ENCODE results near the gene GGA1. TPM values are rescaled to one million over a fixed set of nuclear protein-coding genes. Genes with fewer than 3 reads are reported as not detected.

GGA1 gene
- total and polyA plus RNA-seq, 10 of the 15 experiments (the other 5 are each of a cell fraction or from before 2014, with no cell fraction given), result 1.4 to 79.4 (median 44.4) TPM

- Histone ChIP-seq H3K4me1 (ENCODE audit: control insufficient read depth, insufficient read depth, low read length) (peaks cover 12% of the 10 kb centered on the region), H3K4me2 (ENCODE audit: control insufficient read depth, insufficient read depth) (peak overlapping the region; percentile 92), H2AFZ (ENCODE audit: control insufficient read depth, low read depth, low read length) (peak overlapping the region; percentile 96), H3K9me3 (replicated peaks; ENCODE audit: control insufficient read depth, insufficient read depth, low read length) (no peaks in the 10 kb centered on the region), H3K79me2 (ENCODE audit: control insufficient read depth, insufficient read depth, low read length) (peaks cover 40% of the 10 kb centered on the region), H3K9ac (ENCODE audit: control insufficient read depth, insufficient read depth, low read length) (peak overlapping the region; percentile 63), H3K36me3 (ENCODE audit: control insufficient read depth in 2 of 2, insufficient read depth in 2 of 2, low read length in 1 of 2) (peaks cover 0 to 4% of the 10 kb centered on the region in 2 experiments; a peak in 2 of 4 replicates), H3K27me3 (replicated peaks in 1 of 2; ENCODE audit: control insufficient read depth in 2 of 2, insufficient read depth in 2 of 2, low read length in 1 of 2) (no peaks in the 10 kb centered on the region), H3K4me3 (peak overlapping the region; percentile 69), H3K27ac (ENCODE audit: control insufficient read depth, insufficient read depth) (peak overlapping the region; percentile 38), H4K20me1 (ENCODE audit: control insufficient read depth, insufficient read depth) (no peaks in the 10 kb centered on the region)
- FAIRE-seq, result no peak
- CTCF ChIA-PET, result interaction anchor here (0.6 to 11.7 kb wide), 12 partner anchors 17 to 206 kb away, joined by 3 to 414 read pairs (median 9); partner anchors contain the start of genes GGA1, LGALS1, NOL12 and SH3BP1
- TF ChIP-seq CHD4 (IDR thresholded peaks at IDR 0.05) (no peak), EGR1 (IDR thresholded peaks at IDR 0.05; ENCODE audit: borderline replicate concordance in 1 of 2, low read depth in 2 of 2, low read length in 2 of 2) (no peak), NFXL1 (IDR thresholded peaks at IDR 0.05; ENCODE audit: borderline replicate concordance) (no peak), POLR2AphosphoS5 (IDR thresholded peaks at IDR 0.05; ENCODE audit: low read length) (peak; percentile 65; the same call in 1 of the 2 replicates), ZBED1 (IDR thresholded peaks at IDR 0.05; ENCODE audit: borderline replicate concordance) (peak; percentile 74), ETV6 (conservative IDR thresholded peaks at IDR 0.05 in 1 of 2, IDR thresholded peaks at IDR 0.05 in 1 of 2; ENCODE audit: borderline replicate concordance in 1 of 2, low read depth in 1 of 2) (no peak), PML (IDR thresholded peaks at IDR 0.05; ENCODE audit: low read length) (peak; percentile 57; the same call in 1 of the 2 replicates), POU2F2 (IDR thresholded peaks at IDR 0.05; ENCODE audit: borderline replicate concordance, low read depth, low read length) (no peak), SREBF1 (IDR thresholded peaks at IDR 0.05; ENCODE audit: low read length) (0 out of 2 replicates have a peak, but pooled peaks have one; percentile 47), PRDM15 (CRISPR knock-in tag; IDR thresholded peaks at IDR 0.05) (no peak), MTA3 (IDR thresholded peaks at IDR 0.05; ENCODE audit: borderline replicate concordance, low read length) (peak; percentile 61; the same call in 1 of the 2 replicates), KDM1A (IDR thresholded peaks at IDR 0.05; ENCODE audit: borderline replicate concordance) (no peak), RUNX3 (IDR thresholded peaks at IDR 0.05; ENCODE audit: low read length) (0 out of 2 replicates have a peak, but pooled peaks have one; percentile 9)
- no peak for DNase-seq (ENCODE audit: low read depth, low spot score)
- intact Hi-C loops (cut with micrococcal nuclease; ENCODE audit: unreplicated experiment), result no loop called here
- WGBS (ENCODE audit: insufficient coverage, insufficient replicate concordance, low lambda C conversion rate, missing lambda C conversion rate), result 2% methylated on average over 6 of the region's 6 CpGs
- no TSS peak for BruUV-seq (replicated peaks)
- POLR2A ChIA-PET, result interaction anchor here (0.6 to 9.6 kb wide), 20 partner anchors 10 to 297 kb away, joined by 3 to 209 read pairs (median 5); partner anchors contain the start of genes ANKRD54, GCAT, GGA1 and LGALS1
- no peak for ATAC-seq
- RAD21 ChIA-PET (ENCODE audit: unreplicated experiment), result interaction anchor here (0.8 to 9.1 kb wide), 15 partner anchors 9 to 159 kb away, joined by 3 to 173 read pairs (median 5); partner anchors contain the start of genes GCAT, GGA1, LGALS1 and NOL12
- SMC1A ChIA-PET (ENCODE audit: uncharacterized antibody, unreplicated experiment), result interaction anchor here (0.6 to 7.9 kb wide), 14 partner anchors 9 to 205 kb away, joined by 3 to 157 read pairs (median 6); partner anchors contain the start of genes ANKRD54, GCAT, GGA1 and LGALS1
- in situ Hi-C loops (cut with MboI), result no loop called here
Observed at GRCh38 chr22:37657590-37658132, 49.0 kb downstream of the GGA1 start.

Measured in GM12878 (cell line).